Loucy (cell line): Measurements from ENCODE around the gene MAGEB1.

Source experiments
- H2AFZ ChIP-seq: fragments of 200-600 bp; sonication (generic); 2 replicates; pipeline ENCODE4 v1.6.0; 2016; ENCODE audit warnings: antibody characterized with exemption, mild to moderate bottlenecking, low read length, moderate library complexity
- H3F3A ChIP-seq: fragments of 200-600 bp; 2 replicates; pipeline ENCODE4 v1.6.0; 2016; ENCODE audit warnings: antibody characterized with exemption, low read depth, mild to moderate bottlenecking
- H3K27me3 ChIP-seq: fragments of 200-600 bp; sonication (generic); 2 replicates; pipeline ENCODE4 v1.6.1; 2014; ENCODE audit warnings: low read length, mild to moderate bottlenecking; ENCODE audit not compliant: insufficient read depth, poor library complexity, severe bottlenecking
- H3K36me3 ChIP-seq: fragments of 200-600 bp; sonication (generic); 2 replicates; pipeline ENCODE4 v1.6.1; 2016; ENCODE audit warnings: low read length; ENCODE audit not compliant: insufficient read depth
- H3K4me1 ChIP-seq: fragments of 200-600 bp; sonication (generic); 2 replicates; pipeline ENCODE4 v1.5.1; 2014; ENCODE audit warnings: low read length, mild to moderate bottlenecking; ENCODE audit not compliant: insufficient read depth, poor library complexity, severe bottlenecking
- H3K4me2 ChIP-seq: fragments of 200-600 bp; sonication (generic); 2 replicates; pipeline ENCODE4 v1.6.0; 2014; ENCODE audit warnings: antibody characterized with exemption, low read length, low read depth, mild to moderate bottlenecking; ENCODE audit not compliant: poor library complexity, severe bottlenecking
- H3K4me3 ChIP-seq: fragments of 200-600 bp; sonication (generic); 2 replicates; pipeline ENCODE4 v1.5.1; 2014; ENCODE audit warnings: low read length, mild to moderate bottlenecking, mixed read lengths; ENCODE audit not compliant: poor library complexity, severe bottlenecking
- H3K79me2 ChIP-seq: fragments of 200-600 bp; sonication (generic); 2 replicates; pipeline ENCODE4 v1.6.1; 2014; ENCODE audit warnings: low read length; ENCODE audit not compliant: insufficient read depth
- H3K9ac ChIP-seq: fragments of 200-600 bp; sonication (generic); 2 replicates; pipeline ENCODE4 v1.6.0; 2014; ENCODE audit warnings: mild to moderate bottlenecking, low read depth, low read length, moderate library complexity; ENCODE audit not compliant: poor library complexity, severe bottlenecking
- H3K9me2 ChIP-seq: fragments of 200-600 bp; sonication (generic); replicated peaks from 2 replicates; pipeline ENCODE4 v1.6.1; 2016; ENCODE audit warnings: low read depth, low read length, mixed read lengths
- H3K9me3 ChIP-seq: fragments of 200-600 bp; sonication (generic); 2 replicates; pipeline ENCODE4 v1.6.1; 2014; ENCODE audit warnings: mild to moderate bottlenecking, antibody characterized with exemption, low read length, low read depth; ENCODE audit not compliant: insufficient read depth
- H4K20me1 ChIP-seq: fragments of 200-600 bp; sonication (generic); 2 replicates; pipeline ENCODE4 v1.6.0; 2014; ENCODE audit warnings: antibody characterized with exemption, low read length, mild to moderate bottlenecking; ENCODE audit not compliant: insufficient read depth, poor library complexity, severe bottlenecking
- EZH2phosphoT487 ChIP-seq: fragments of 200-600 bp; IDR thresholded peaks from 2 replicates; pipeline ENCODE4 v1.6.1; 2018; ENCODE audit warnings: antibody characterized with exemption, mild to moderate bottlenecking, moderate library complexity, borderline replicate concordance
- TF ChIP-seq, protein P1 (sequence below): fragments of 200-600 bp; sonication (generic); conservative IDR thresholded peaks from 2 replicates; pipeline ENCODE4 v1.5.1; 2014; ENCODE audit warnings: mild to moderate bottlenecking, antibody characterized with exemption, low read length

Gene MAGEB1, protein sequence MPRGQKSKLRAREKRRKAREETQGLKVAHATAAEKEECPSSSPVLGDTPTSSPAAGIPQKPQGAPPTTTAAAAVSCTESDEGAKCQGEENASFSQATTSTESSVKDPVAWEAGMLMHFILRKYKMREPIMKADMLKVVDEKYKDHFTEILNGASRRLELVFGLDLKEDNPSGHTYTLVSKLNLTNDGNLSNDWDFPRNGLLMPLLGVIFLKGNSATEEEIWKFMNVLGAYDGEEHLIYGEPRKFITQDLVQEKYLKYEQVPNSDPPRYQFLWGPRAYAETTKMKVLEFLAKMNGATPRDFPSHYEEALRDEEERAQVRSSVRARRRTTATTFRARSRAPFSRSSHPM

DNA sequence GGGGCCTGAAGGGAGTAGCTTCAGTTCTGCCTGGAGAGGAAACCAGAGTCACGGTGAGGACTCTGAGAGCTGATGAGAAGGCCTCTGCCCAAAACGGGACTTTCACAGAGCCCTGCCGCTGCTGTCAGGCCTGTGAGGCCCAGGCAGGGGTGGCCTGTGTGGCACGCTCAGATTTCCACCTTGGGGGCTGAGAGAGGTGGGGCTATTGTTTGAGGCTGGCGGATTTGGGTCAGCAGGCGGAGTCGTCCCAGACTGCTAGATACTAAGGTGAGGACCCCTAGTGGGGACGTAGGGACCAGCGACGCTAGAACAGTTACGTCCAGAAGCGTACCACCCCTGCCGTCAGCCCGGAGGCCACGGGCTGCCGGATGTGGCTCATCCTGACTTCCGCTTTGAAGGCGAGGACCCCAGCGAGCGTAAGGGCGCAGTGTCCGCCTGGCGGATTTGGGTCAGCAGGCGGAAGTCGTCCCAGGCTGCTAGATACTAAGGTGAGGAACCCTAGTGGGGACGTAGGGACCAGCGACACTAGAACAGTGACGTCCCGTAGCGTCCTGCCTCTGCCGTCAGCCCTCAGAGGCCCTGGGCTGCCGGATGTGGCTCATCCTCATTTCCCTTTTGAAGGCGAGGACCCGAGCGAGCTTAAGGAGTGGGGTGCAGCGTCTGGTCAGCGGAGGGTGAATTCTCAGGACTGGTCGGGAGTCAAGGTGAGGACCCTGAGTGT lies at the start of gene MAGEB1:
TSS of gene MAGEB1 (plus strand) at position 378 of the 721 bp plus-strand sequence. CDS start 3,348 bp downstream, outside the sequence.
- no peaks in the 10 kb centered on the region for H3F3A ChIP-seq
- no peaks in the 10 kb centered on the region for H3K9me2 ChIP-seq
- H2AFZ ChIP-seq = no peak within 1 kb of the TSS
- H3K9ac ChIP-seq = no peak within 1 kb of the TSS
- H3K36me3 ChIP-seq = no peaks in the 10 kb centered on the region
- H3K4me1 ChIP-seq = peaks cover 2% of the 10 kb centered on the region
- H3K4me3 ChIP-seq = no peak within 1 kb of the TSS
- H3K4me2 ChIP-seq = no peak within 1 kb of the TSS
- H3K9me3 ChIP-seq = no peaks in the 10 kb centered on the region
- H3K27me3 ChIP-seq = no peaks in the 10 kb centered on the region
- TF ChIP-seq, protein P1, sequence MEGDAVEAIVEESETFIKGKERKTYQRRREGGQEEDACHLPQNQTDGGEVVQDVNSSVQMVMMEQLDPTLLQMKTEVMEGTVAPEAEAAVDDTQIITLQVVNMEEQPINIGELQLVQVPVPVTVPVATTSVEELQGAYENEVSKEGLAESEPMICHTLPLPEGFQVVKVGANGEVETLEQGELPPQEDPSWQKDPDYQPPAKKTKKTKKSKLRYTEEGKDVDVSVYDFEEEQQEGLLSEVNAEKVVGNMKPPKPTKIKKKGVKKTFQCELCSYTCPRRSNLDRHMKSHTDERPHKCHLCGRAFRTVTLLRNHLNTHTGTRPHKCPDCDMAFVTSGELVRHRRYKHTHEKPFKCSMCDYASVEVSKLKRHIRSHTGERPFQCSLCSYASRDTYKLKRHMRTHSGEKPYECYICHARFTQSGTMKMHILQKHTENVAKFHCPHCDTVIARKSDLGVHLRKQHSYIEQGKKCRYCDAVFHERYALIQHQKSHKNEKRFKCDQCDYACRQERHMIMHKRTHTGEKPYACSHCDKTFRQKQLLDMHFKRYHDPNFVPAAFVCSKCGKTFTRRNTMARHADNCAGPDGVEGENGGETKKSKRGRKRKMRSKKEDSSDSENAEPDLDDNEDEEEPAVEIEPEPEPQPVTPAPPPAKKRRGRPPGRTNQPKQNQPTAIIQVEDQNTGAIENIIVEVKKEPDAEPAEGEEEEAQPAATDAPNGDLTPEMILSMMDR = no peak
- no peak for TF ChIP-seq EZH2phosphoT487
- H4K20me1 ChIP-seq = no peaks in the 10 kb centered on the region
- no peaks in the 10 kb centered on the region for H3K79me2 ChIP-seq

DNA sequence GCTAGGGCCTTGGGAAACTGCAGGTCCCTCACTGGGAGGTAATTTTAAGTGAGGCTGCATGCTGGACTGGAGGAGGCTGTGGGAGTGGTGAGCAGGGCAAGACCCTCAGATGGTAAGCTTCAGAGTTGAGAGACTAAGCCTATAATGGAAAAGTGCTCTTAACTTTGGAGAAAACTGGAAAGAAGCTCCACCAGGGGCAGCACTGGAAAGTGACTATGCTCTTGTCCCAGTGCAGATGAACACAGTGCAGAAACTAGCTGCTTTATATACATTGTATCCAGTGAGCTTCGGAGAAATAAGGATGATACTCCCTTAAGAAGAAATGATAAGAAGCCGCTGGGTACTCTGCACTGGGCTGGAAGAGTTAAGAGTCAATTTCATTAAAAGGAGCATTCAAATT lies 34.8 kb upstream of the MAGEB1 start:
- Histone ChIP-seq H2AFZ (no peak overlapping the region), H3K79me2 (no peaks in the 10 kb centered on the region), H3K4me1 (peaks cover 7% of the 10 kb centered on the region), H3F3A (no peaks in the 10 kb centered on the region), H3K36me3 (no peaks in the 10 kb centered on the region), H4K20me1 (no peaks in the 10 kb centered on the region), H3K9me2 (no peaks in the 10 kb centered on the region), H3K9ac (no peak overlapping the region), H3K4me2 (no peak overlapping the region), H3K4me3 (no peak overlapping the region), H3K27me3 (no peaks in the 10 kb centered on the region), H3K9me3 (no peaks in the 10 kb centered on the region)
- TF ChIP-seq EZH2phosphoT487 = no peak
- TF ChIP-seq, protein P1 = no peak

DNA sequence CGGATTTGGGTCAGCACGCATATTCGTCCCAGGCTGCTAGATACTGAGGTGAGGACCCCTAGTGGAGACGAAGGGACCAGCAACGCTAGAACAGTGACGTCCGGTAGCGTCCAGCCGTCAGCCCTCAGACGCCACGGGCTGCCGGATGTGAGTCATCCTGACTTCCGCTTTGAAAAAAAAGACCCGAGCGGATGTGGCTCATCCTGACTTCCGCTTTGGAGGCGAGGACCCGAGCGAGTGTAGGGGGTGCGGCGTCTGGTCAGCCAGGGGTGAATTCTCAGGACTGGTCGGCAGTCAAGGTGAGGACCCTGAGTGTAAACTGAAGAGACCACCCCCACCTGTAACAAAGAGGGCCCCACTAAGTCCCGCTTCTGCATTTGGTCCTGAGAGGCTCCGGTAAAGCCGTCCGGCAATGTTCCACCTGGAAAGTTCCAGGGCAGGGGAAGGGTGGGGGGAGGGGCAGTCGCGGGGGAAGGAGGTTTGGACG lies 31.5 kb upstream of the MAGEB1 start, which contains the start of gene MAGEB2:
TSS of gene MAGEB2 (plus strand) at position 207 of the 487 bp plus-strand sequence. CDS start 3,018 bp downstream, outside the sequence.
- Histone ChIP-seq H3K79me2 (no peaks in the 10 kb centered on the region), H4K20me1 (no peaks in the 10 kb centered on the region), H3K9ac (no peak within 1 kb of the TSS), H3F3A (no peaks in the 10 kb centered on the region), H2AFZ (no peak within 1 kb of the TSS), H3K4me3 (no peak within 1 kb of the TSS), H3K4me1 (peaks cover 16% of the 10 kb centered on the region), H3K4me2 (no peak within 1 kb of the TSS), H3K9me3 (no peaks in the 10 kb centered on the region), H3K36me3 (no peaks in the 10 kb centered on the region), H3K9me2 (no peaks in the 10 kb centered on the region), H3K27me3 (no peaks in the 10 kb centered on the region)
- TF ChIP-seq EZH2phosphoT487 = no peak
- TF ChIP-seq, protein P1 = no peak
